H1 (cell line): ENCODE measurements around the gene MTARC2. TPM values are rescaled to one million over a fixed set of nuclear protein-coding genes. Genes with fewer than 3 reads are reported as not detected.

Experiments
- CTCF ChIA-PET: fragments of 300-600 bp; sonication (Branson Sonifier 250); formaldehyde crosslinking; loops from one replicate; lab custom pipeline; 2021; ENCODE audit not compliant: partially characterized antibody; lab: Charles Lee
- POLR2A ChIA-PET: fragments of 300-600 bp; sonication (Branson Sonifier 250); formaldehyde crosslinking; loops from one replicate; lab custom pipeline; 2021; ENCODE audit warnings: inconsistent platforms; ENCODE audit not compliant: partially characterized antibody; lab: Charles Lee
- DNase-seq, 2 experiments: peaks; one replicate each; pipeline versions ENCODE4 v3.0.0 to v3.0.0-alpha.2; 2010 to 2022; ENCODE audit warnings: low spot score in 2 of 2, low read depth in 1 of 2, mixed read lengths in 1 of 2
- FAIRE-seq: peaks from 2 replicates; lab custom pipeline; 2011; peaks lifted over from hg19 to GRCh38; lab: Jason Lieb, UNC
- H2AFZ ChIP-seq: 2 replicates; pipeline ENCODE4 v1.8.1; 2012; ENCODE audit warnings: low read length, inconsistent platforms
- H2AK5ac ChIP-seq: 2 replicates; pipeline ENCODE4 v1.6.1; 2013; ENCODE audit warnings: low read depth, low read length
- H2BK120ac ChIP-seq: replicated peaks from 2 replicates; pipeline ENCODE3; 2013; ENCODE audit warnings: low read depth, low read length, inconsistent platforms
- H2BK12ac ChIP-seq: 2 replicates; pipeline ENCODE4 v1.6.1; 2013; ENCODE audit warnings: low read depth, low read length
- H2BK15ac ChIP-seq: 2 replicates; pipeline ENCODE4 v1.6.1; 2013; ENCODE audit warnings: low read length
- H2BK20ac ChIP-seq: 2 replicates; pipeline ENCODE4 v1.6.1; 2013; ENCODE audit warnings: low read length
- H2BK5ac ChIP-seq: 2 replicates; pipeline ENCODE4 v1.6.1; 2013; ENCODE audit warnings: low read depth, low read length
- H3K14ac ChIP-seq: 2 replicates; pipeline ENCODE4 v1.6.1; 2013; ENCODE audit warnings: inconsistent platforms; ENCODE audit not compliant: insufficient read length
- H3K18ac ChIP-seq: 2 replicates; pipeline ENCODE4 v1.6.1; 2013; ENCODE audit warnings: low read length; ENCODE audit errors: extremely low read depth
- H3K23ac ChIP-seq: 2 replicates; pipeline ENCODE4 v1.6.1; 2013; ENCODE audit warnings: inconsistent platforms; ENCODE audit not compliant: insufficient read length
- H3K23me2 ChIP-seq: 2 replicates; pipeline ENCODE4 v1.6.1; 2013; ENCODE audit warnings: low read depth, low read length
- H3K27ac ChIP-seq: 2 replicates; pipeline ENCODE4 v1.6.1; 2011; ENCODE audit warnings: low read depth, low read length, inconsistent platforms
- H3K27me3 ChIP-seq, 4 experiments: replicated peaks in 1 of 4; 1 replicate in 1 of 4; 2 replicates in 3 of 4; pipeline versions ENCODE4 v1.6.1 to v1.8.1; 2011 to 2013; ENCODE audit warnings: low read length in 3 of 4, mild to moderate bottlenecking in 3 of 4, inconsistent platforms in 2 of 4, mixed read lengths in 2 of 4, moderate library complexity in 1 of 4; ENCODE audit not compliant: control insufficient read depth in 3 of 4, insufficient read depth in 3 of 4; ENCODE audit errors: extremely low read depth in 1 of 4
- H3K36me3 ChIP-seq, 4 experiments: 2 replicates each; pipeline versions ENCODE4 v1.6.1 to v1.8.1; 2011 to 2013; ENCODE audit warnings: mild to moderate bottlenecking in 4 of 4, low read length in 3 of 4, moderate library complexity in 2 of 4, control low read depth in 1 of 4, inconsistent platforms in 1 of 4; ENCODE audit not compliant: insufficient read depth in 4 of 4, control insufficient read depth in 2 of 4
- H3K4ac ChIP-seq: replicated peaks from 2 replicates; pipeline ENCODE3; 2013; ENCODE audit warnings: low read length, low read depth, mixed read lengths, inconsistent platforms; ENCODE audit not compliant: insufficient read length
- H3K4me1 ChIP-seq, 4 experiments: replicated peaks in 1 of 4; 1 replicate in 1 of 4; 2 replicates in 3 of 4; pipeline versions ENCODE4 v1.6.1 to v1.8.1; 2011 to 2013; ENCODE audit warnings: low read length in 3 of 4, inconsistent platforms in 2 of 4, mixed read lengths in 1 of 4; ENCODE audit not compliant: insufficient read depth in 4 of 4, control insufficient read depth in 3 of 4
- H3K4me2 ChIP-seq, 2 experiments: 2 replicates each; pipeline versions ENCODE4 v1.6.1 to v1.8.1; 2011 to 2013; ENCODE audit warnings: low read depth in 2 of 2, low read length in 2 of 2, control low read depth in 1 of 2, inconsistent platforms in 1 of 2, mild to moderate bottlenecking in 1 of 2; ENCODE audit not compliant: insufficient read depth in 1 of 2
- H3K4me3 ChIP-seq, 4 experiments: fragments of 200-600, 300-600 bp in 1 of 4; sonication (generic), shearing (Covaris generic), sonication (Bioruptor Twin) in 1 of 4; 2 replicates each; pipeline versions ENCODE4 v1.5.1 to v1.8.1; 2011 to 2016; ENCODE audit warnings: low read length in 4 of 4, low read depth in 3 of 4, control low read depth in 2 of 4, inconsistent platforms in 2 of 4, mild to moderate bottlenecking in 2 of 4, mixed read lengths in 1 of 4, moderate library complexity in 1 of 4; ENCODE audit not compliant: insufficient read depth in 2 of 4; ENCODE audit errors: extremely low read depth in 1 of 4
- H3K56ac ChIP-seq: replicated peaks from 2 replicates; pipeline ENCODE3; 2013; ENCODE audit warnings: low read depth, mild to moderate bottlenecking, mixed read lengths, low read length, inconsistent platforms; ENCODE audit not compliant: insufficient read length
- H3K79me1 ChIP-seq: 2 replicates; pipeline ENCODE4 v1.6.1; 2013; ENCODE audit warnings: low read depth, low read length, control low read depth
- H3K79me2 ChIP-seq, 2 experiments: 2 replicates each; pipeline versions ENCODE4 v1.6.1 to v1.8.1; 2012 to 2013; ENCODE audit warnings: low read length in 2 of 2, mild to moderate bottlenecking in 2 of 2, inconsistent platforms in 1 of 2; ENCODE audit not compliant: insufficient read depth in 2 of 2, control insufficient read depth in 1 of 2
- H3K9ac ChIP-seq, 4 experiments: replicated peaks in 1 of 4; 1 replicate in 1 of 4; 2 replicates in 3 of 4; pipeline versions ENCODE4 v1.6.1 to v1.8.1; 2011 to 2013; ENCODE audit warnings: low read depth in 3 of 4, low read length in 3 of 4, control low read depth in 2 of 4, mild to moderate bottlenecking in 2 of 4, moderate library complexity in 2 of 4, inconsistent platforms in 1 of 4; ENCODE audit errors: extremely low read depth in 1 of 4
- H3K9me3 ChIP-seq, 2 experiments: 2 replicates each; pipeline versions ENCODE4 v1.6.1 to v1.8.1; 2012 to 2013; ENCODE audit warnings: mild to moderate bottlenecking in 2 of 2, moderate library complexity in 2 of 2, control low read depth in 1 of 2, inconsistent platforms in 1 of 2, low read depth in 1 of 2, low read length in 1 of 2, mixed read lengths in 1 of 2; ENCODE audit not compliant: insufficient read depth in 2 of 2
- H4K20me1 ChIP-seq, 2 experiments: replicated peaks in 1 of 2; 2 replicates each; pipeline versions ENCODE3 to v1.8.1; 2011 to 2013; ENCODE audit warnings: inconsistent platforms in 2 of 2, low read length in 2 of 2, mild to moderate bottlenecking in 1 of 2; ENCODE audit not compliant: insufficient read depth in 2 of 2, control insufficient read depth in 1 of 2
- H4K5ac ChIP-seq: 2 replicates; pipeline ENCODE4 v1.6.1; 2013; ENCODE audit warnings: low read length, low read depth, mixed read lengths, inconsistent platforms; ENCODE audit not compliant: insufficient read length
- H4K8ac ChIP-seq: 2 replicates; pipeline ENCODE4 v1.8.0; 2013; ENCODE audit warnings: mild to moderate bottlenecking, moderate library complexity, low read length, inconsistent platforms; ENCODE audit not compliant: insufficient read depth; ENCODE audit errors: extremely low read depth
- H4K91ac ChIP-seq: replicated peaks from 2 replicates; pipeline ENCODE3; 2013; ENCODE audit warnings: low read length, mixed read lengths, inconsistent platforms; ENCODE audit not compliant: insufficient read length
- CTBP2 ChIP-seq: IDR thresholded peaks from 2 replicates; pipeline ENCODE4 v1.7.0; 2011; ENCODE audit warnings: borderline replicate concordance, mild to moderate bottlenecking, moderate library complexity, mixed read lengths, low read length; ENCODE audit not compliant: insufficient read depth, insufficient read length
- GABPA ChIP-seq: IDR thresholded peaks from 2 replicates; pipeline ENCODE4 v1.6.1; 2011; ENCODE audit warnings: mild to moderate bottlenecking, low read length, moderate library complexity, borderline replicate concordance; ENCODE audit not compliant: insufficient read depth
- JUND ChIP-seq: IDR thresholded peaks from 2 replicates; pipeline ENCODE4 v1.6.1; 2011; ENCODE audit warnings: mild to moderate bottlenecking, improper control_type of control experiment, low read length
- POLR2A ChIP-seq, 2 experiments: IDR thresholded peaks; 1 replicate in 1 of 2; 2 replicates in 1 of 2; pipeline ENCODE4 v1.6.1; 2011; ENCODE audit warnings: low read depth in 2 of 2, low read length in 2 of 2, mild to moderate bottlenecking in 2 of 2; ENCODE audit errors: control extremely low read depth in 1 of 2
- TAF7 ChIP-seq: optimal IDR thresholded peaks from 2 replicates; pipeline ENCODE3; 2011; ENCODE audit warnings: low read depth, mild to moderate bottlenecking, inconsistent platforms, low read length, moderate library complexity, borderline replicate concordance
- TBP ChIP-seq: IDR thresholded peaks from 2 replicates; pipeline ENCODE4 v1.6.1; 2011; ENCODE audit warnings: low read depth, low read length, improper control_type of control experiment
- WGBS, 2 experiments: shearing (Covaris generic) in 1 of 2; methylation state at CpG; one replicate each; pipeline versions ENCODE4 v1.1.6 to v1.1.7; 2013 to 2015; ENCODE audit warnings: low lambda C conversion rate in 2 of 2, mixed read lengths in 2 of 2, inconsistent platforms in 1 of 2, low coverage in 1 of 2, missing lambda C conversion rate in 1 of 2; ENCODE audit not compliant: insufficient replicate concordance in 2 of 2, insufficient coverage in 1 of 2, insufficient read length in 1 of 2; ENCODE audit errors: extremely low coverage in 1 of 2, missing lambda C conversion rate in 1 of 2; 5-methylcytosine and 5-hydroxymethylcytosine counted together
- polyA plus RNA-seq, 7 experiments: library from polyadenylated mRNA; depleted of rRNA in 3 of 7; stranded (reverse) in 5 of 7; unstranded in 2 of 7; fragments of >200 nt in 5 of 7; fragments of 200-250 nt in 2 of 7; gene quantifications; 1 replicate in 5 of 7; 2 replicates in 1 of 7; 4 replicates in 1 of 7; pipeline versions ENCODE4 v1.2.1 to v1.2.3, GENCODE V29; 2011 to 2013; ENCODE audit warnings: missing spikeins in 2 of 7, mixed read lengths in 2 of 7
- total RNA-seq: library from RNA; stranded (reverse); fragmentation: NEBNext Ultra II Directional; extraction: Animal tissue kit (Norgen Biotek cat#: 25700); gene quantifications from 2 replicates; pipeline ENCODE4 v1.2.1, GENCODE V29; 2021

MTARC2 gene
- total and polyA plus RNA-seq, 2 of the 8 experiments (the other 6 are each of a cell fraction or from before 2014, with no cell fraction given) = 7.2 to 7.9 TPM

DNA sequence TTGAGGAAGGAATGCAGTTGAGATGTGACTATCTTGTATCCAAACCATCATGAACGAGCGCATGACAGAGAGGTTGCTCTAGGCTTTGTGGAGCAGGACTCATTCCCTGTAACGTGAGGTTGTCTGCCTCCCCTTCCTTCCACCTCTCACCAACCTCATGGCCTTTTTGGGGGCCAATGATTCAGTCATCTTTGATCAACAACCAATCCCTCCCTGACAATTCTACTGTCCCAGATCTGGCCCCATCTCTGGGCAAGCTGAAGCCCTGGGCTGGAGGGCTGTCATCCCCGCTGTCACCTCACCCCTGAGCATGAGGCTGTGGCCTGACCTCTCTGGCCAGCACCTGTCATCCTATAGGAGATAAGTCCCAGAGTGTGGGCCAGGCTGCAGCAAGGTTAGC is 58.3 kb downstream of the MTARC2 start:
- Histone ChIP-seq H3K4me1 (peaks cover 0 to 6% (median under 1%) of the 10 kb centered on the region in 4 experiments; a peak in 2 of 7 replicates), H2AFZ (no peak overlapping the region), H3K23me2 (no peaks in the 10 kb centered on the region), H3K4me3 (no peak overlapping the region), H2BK12ac (no peak overlapping the region), H3K56ac (no peak overlapping the region), H3K23ac (no peak overlapping the region), H2BK20ac (no peak overlapping the region), H2AK5ac (no peak overlapping the region), H3K79me1 (no peaks in the 10 kb centered on the region), H3K9ac (no peak overlapping the region), H3K9me3 (no peaks in the 10 kb centered on the region), H3K14ac (no peak overlapping the region), H3K79me2 (no peaks in the 10 kb centered on the region), H4K5ac (no peak overlapping the region), H3K4me2 (no peak overlapping the region), H3K27ac (no peak overlapping the region), H3K36me3 (peaks cover 0 to 8% (median 4%) of the 10 kb centered on the region in 4 experiments; a peak in 3 of 8 replicates), H4K20me1 (peaks cover 0 to 9% of the 10 kb centered on the region in 2 experiments), H2BK120ac (no peak overlapping the region), H2BK15ac (no peak overlapping the region), H2BK5ac (no peak overlapping the region), H3K27me3 (no peaks in the 10 kb centered on the region), H4K91ac (no peak overlapping the region), H4K8ac (no peak overlapping the region), H3K4ac (no peak overlapping the region), H3K18ac (no peak overlapping the region)
- TF ChIP-seq POLR2A (IDR thresholded peaks at IDR 0.05; ENCODE audit: control extremely low read depth in 1 of 2, low read depth in 2 of 2, low read length in 2 of 2) (no peak), TAF7 (no peak), TBP (no peak), CTBP2 (no peak), JUND (no peak), GABPA (no peak)
- FAIRE-seq (no peak), DNase-seq (no peak)
- WGBS, 2 experiments = 86% methylated on average over 4 of the region's 4 CpGs; no CpG with 5 or more reads in 1 of the 2 experiments
- ChIA-PET CTCF (interaction anchor here (0.6 to 9.2 kb wide), 5 partner anchors 18 to 587 kb away, joined by 3 to 96 read pairs (median 5); partner anchors contain the start of gene MTARC1), POLR2A (no interaction called here)
